GM23338 (cell line): Measurements from ENCODE around the gene ANKFY1. TPM values are rescaled to one million over a fixed set of nuclear protein-coding genes. Genes with fewer than 3 reads are reported as not detected.

Experiments
- ATAC-seq: fragments of 200-7000 bp; cut with Tn5 transposase; 3 replicates; pipeline ENCODE4 v1.9.1; 2020
- DNase-seq: peaks from one replicate; pipeline ENCODE4 v3.0.0-alpha.2; 2015; ENCODE audit warnings: low spot score
- H2AFZ ChIP-seq: fragments of 200-600 bp; sonication (generic); 2 replicates; pipeline ENCODE4 v1.8.0; 2016; ENCODE audit warnings: antibody characterized with exemption, mild to moderate bottlenecking, moderate library complexity
- H3F3A ChIP-seq: fragments of 200-600 bp; sonication (generic); replicated peaks from 2 replicates; pipeline ENCODE4 v1.8.0; 2017; ENCODE audit warnings: antibody characterized with exemption, mixed run types, low read depth
- H3K27ac ChIP-seq: fragments of 200-600 bp; sonication (generic); 2 replicates; pipeline ENCODE4 v1.6.1; 2016; ENCODE audit warnings: low read depth
- H3K27me3 ChIP-seq: fragments of 200-600 bp; sonication (generic); 2 replicates; pipeline ENCODE4 v1.8.0; 2016; ENCODE audit warnings: mild to moderate bottlenecking, mixed run types, moderate library complexity; ENCODE audit not compliant: insufficient read depth
- H3K36me3 ChIP-seq: fragments of 200-600 bp; sonication (generic); 2 replicates; pipeline ENCODE4 v1.8.0; 2016; ENCODE audit warnings: mild to moderate bottlenecking; ENCODE audit not compliant: insufficient read depth
- H3K4me1 ChIP-seq: fragments of 200-600 bp; sonication (generic); 2 replicates; pipeline ENCODE4 v1.8.0; 2016; ENCODE audit warnings: mild to moderate bottlenecking, moderate library complexity; ENCODE audit not compliant: insufficient read depth
- H3K4me2 ChIP-seq: fragments of 200-600 bp; sonication (generic); 2 replicates; pipeline ENCODE4 v1.7.1; 2017; ENCODE audit warnings: mixed run types
- H3K4me3 ChIP-seq: fragments of 200-600 bp; sonication (generic); 2 replicates; pipeline ENCODE4 v1.6.1; 2016; ENCODE audit warnings: mixed run types
- H3K79me2 ChIP-seq: fragments of 200-600 bp; sonication (generic); replicated peaks from 2 replicates; pipeline ENCODE4 v1.8.0; 2017; ENCODE audit warnings: mild to moderate bottlenecking; ENCODE audit not compliant: insufficient read depth
- H3K9me2 ChIP-seq: fragments of 200-600 bp; sonication (generic); 2 replicates; pipeline ENCODE4 v1.8.0; 2017; ENCODE audit not compliant: insufficient read depth
- H4K20me1 ChIP-seq: fragments of 200-600 bp; sonication (generic); replicated peaks from 2 replicates; pipeline ENCODE4 v1.8.0; 2017; ENCODE audit warnings: mild to moderate bottlenecking; ENCODE audit not compliant: insufficient read depth
- H3K27ac Mint-ChIP-seq: 2 replicates; pipeline ENCODE4 v1.8.0; 2020; ENCODE audit warnings: inconsistent platforms, mild to moderate bottlenecking, moderate library complexity, mixed read lengths
- H3K27me3 Mint-ChIP-seq: 3 replicates; pipeline ENCODE4 v1.8.0; 2022; ENCODE audit warnings: low read depth, mild to moderate bottlenecking, moderate library complexity, mixed read lengths, inconsistent platforms; ENCODE audit not compliant: insufficient read depth, poor library complexity
- H3K36me3 Mint-ChIP-seq: 3 replicates; pipeline ENCODE4 v1.8.0; 2021; ENCODE audit warnings: low read depth, mild to moderate bottlenecking, inconsistent platforms, moderate library complexity, mixed read lengths
- H3K4me1 Mint-ChIP-seq: 3 replicates; pipeline ENCODE4 v1.8.0; 2020; ENCODE audit warnings: mild to moderate bottlenecking, inconsistent platforms, mixed read lengths
- H3K4me3 Mint-ChIP-seq: 3 replicates; pipeline ENCODE4 v1.8.0; 2021; ENCODE audit warnings: moderate library complexity, mild to moderate bottlenecking, inconsistent platforms, mixed read lengths
- H3K9me3 Mint-ChIP-seq: 3 replicates; pipeline ENCODE4 v1.8.0; 2020; ENCODE audit warnings: moderate library complexity, mild to moderate bottlenecking, inconsistent platforms, mixed read lengths
- CREB1 ChIP-seq: fragments of 250-450 bp; sonication (Bioruptor Pico); IDR thresholded peaks from 2 replicates; pipeline ENCODE4 v1.5.0; 2020; ENCODE audit warnings: low read depth, mild to moderate bottlenecking, moderate library complexity
- EZH2 ChIP-seq: fragments of 200-600 bp; sonication (generic); IDR thresholded peaks from one replicate; pipeline ENCODE4 v1.8.0; 2017; ENCODE audit warnings: antibody characterized with exemption, mild to moderate bottlenecking, low read depth; ENCODE audit not compliant: unreplicated experiment
- EZH2phosphoT487 ChIP-seq: fragments of 200-600 bp; sonication (generic); IDR thresholded peaks from one replicate; pipeline ENCODE4 v1.8.1; 2018; ENCODE audit warnings: antibody characterized with exemption; ENCODE audit not compliant: unreplicated experiment
- JUNB ChIP-seq: IDR thresholded peaks from one replicate; pipeline ENCODE4 v1.6.1; 2016; ENCODE audit warnings: antibody characterized with exemption; ENCODE audit not compliant: unreplicated experiment
- NANOG ChIP-seq: IDR thresholded peaks from 2 replicates; pipeline ENCODE4 v1.6.1; 2016; ENCODE audit warnings: antibody characterized with exemption, borderline replicate concordance
- POLR2AphosphoS5 ChIP-seq: IDR thresholded peaks from 2 replicates; pipeline ENCODE4 v1.6.1; 2016; ENCODE audit warnings: antibody characterized with exemption, low read depth
- STAT1 ChIP-seq: IDR thresholded peaks from one replicate; pipeline ENCODE4 v1.6.1; 2016; ENCODE audit warnings: antibody characterized with exemption; ENCODE audit not compliant: unreplicated experiment
- ZNF114 ChIP-seq: fragments of 250-450 bp; sonication (Bioruptor Pico); IDR thresholded peaks from 2 replicates; pipeline ENCODE4 v1.5.0; 2020; ENCODE audit warnings: mild to moderate bottlenecking, moderate library complexity
- ZNF331 ChIP-seq: fragments of 250-450 bp; sonication (Bioruptor Pico); IDR thresholded peaks from 2 replicates; pipeline ENCODE4 v1.5.0; 2020; ENCODE audit warnings: low read depth, mild to moderate bottlenecking, moderate library complexity
- polyA plus RNA-seq: library from polyadenylated mRNA; unstranded; fragments of >200 nt; fragmentation: Nextera tagmentation; extraction: Ambion mirVana; gene quantifications from 2 replicates; pipeline ENCODE4 v1.2.1, GENCODE V29; 2016
- total RNA-seq: library from RNA; depleted of rRNA; stranded (reverse); fragments of >200 nt; shearing (Covaris generic); gene quantifications from 2 replicates; pipeline ENCODE4 v1.2.3, GENCODE V29; 2014
- TF ChIP-seq, protein P1 (sequence below): IDR thresholded peaks from one replicate; pipeline ENCODE4 v1.6.1; 2018; ENCODE audit warnings: antibody characterized with exemption; ENCODE audit not compliant: unreplicated experiment
- TF ChIP-seq, protein P2 (sequence below), 2 experiments: fragments of 200-600 bp in 1 of 2; sonication (generic) in 1 of 2; conservative IDR thresholded peaks; 2 replicates each; pipeline versions ENCODE4 v1.5.1 to v1.6.1; 2016 to 2017; ENCODE audit warnings: antibody characterized with exemption in 2 of 2, low read depth in 2 of 2, mild to moderate bottlenecking in 2 of 2, moderate library complexity in 1 of 2
- TF ChIP-seq, protein P3 (sequence below): IDR thresholded peaks from 2 replicates; pipeline ENCODE4 v1.6.1; 2016; ENCODE audit warnings: antibody characterized with exemption

ANKFY1 gene
- total and polyA plus RNA-seq, 2 experiments from 2014 or later = 12.9 to 44.4 TPM

DNA sequence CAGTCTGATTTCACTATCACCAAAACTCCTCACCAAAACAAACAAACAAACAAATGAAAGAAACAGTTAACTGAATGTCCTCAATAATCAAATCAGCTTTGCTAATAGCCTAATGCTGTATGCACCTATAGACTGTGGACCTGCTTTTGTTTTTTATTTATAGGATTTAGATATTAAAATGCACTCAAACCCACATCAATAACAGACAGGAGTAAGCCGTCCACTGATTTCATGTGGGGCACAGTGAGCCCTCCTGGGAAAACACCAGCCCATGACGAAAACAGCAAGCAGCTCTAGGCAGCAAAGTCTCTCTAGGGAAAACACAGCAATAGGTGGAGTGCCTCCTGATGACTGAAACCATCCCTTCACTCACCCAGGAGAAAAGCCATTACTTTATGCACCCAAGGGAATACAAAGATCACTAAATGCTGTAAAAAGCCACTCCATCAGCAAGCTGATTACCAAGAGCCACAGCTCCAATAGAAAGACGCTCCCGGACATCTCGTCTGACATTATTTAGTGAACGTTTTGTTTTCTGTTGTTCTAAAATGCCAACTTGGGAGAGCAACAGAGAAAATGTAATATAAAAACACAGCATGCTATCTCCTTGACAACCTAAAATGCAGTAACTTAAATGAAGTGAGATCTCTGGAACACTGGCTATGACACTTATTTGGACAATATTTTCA lies 47.8 kb downstream of the ANKFY1 start:
- Histone ChIP-seq H3F3A (no peaks in the 10 kb centered on the region; the same call in 1 of the 2 replicates), H3K9me2 (no peaks in the 10 kb centered on the region), H3K4me2 (no peak overlapping the region), H2AFZ (no peak overlapping the region), H4K20me1 (peaks cover 3% of the 10 kb centered on the region), H3K27me3 (no peaks in the 10 kb centered on the region), H3K36me3 (0 out of 2 replicates have a peak, but pooled peaks cover 3% of the 10 kb centered on the region), H3K79me2 (peaks cover 41% of the 10 kb centered on the region), H3K27ac (peak overlapping the region; percentile 32; the same call in 1 of the 2 replicates), H3K4me3 (no peak overlapping the region), H3K4me1 (no peaks in the 10 kb centered on the region)
- Mint-ChIP-seq H3K36me3 (peaks cover 22% of the 10 kb centered on the region; the same call in 2 of the 3 replicates), H3K27ac (peak overlapping the region; percentile 34), H3K4me1 (peaks cover 4% of the 10 kb centered on the region; the same call in 1 of the 3 replicates), H3K4me3 (no peak overlapping the region), H3K9me3 (no peaks in the 10 kb centered on the region), H3K27me3 (no peaks in the 10 kb centered on the region)
- peak; percentile 60 for ATAC-seq
- DNase-seq = no peak
- TF ChIP-seq NANOG (no peak), EZH2 (no peak), ZNF114 (CRISPR knock-in tag) (no peak), ZNF331 (no peak), CREB1 (CRISPR knock-in tag) (no peak), POLR2AphosphoS5 (no peak)
- TF ChIP-seq, protein P1, sequence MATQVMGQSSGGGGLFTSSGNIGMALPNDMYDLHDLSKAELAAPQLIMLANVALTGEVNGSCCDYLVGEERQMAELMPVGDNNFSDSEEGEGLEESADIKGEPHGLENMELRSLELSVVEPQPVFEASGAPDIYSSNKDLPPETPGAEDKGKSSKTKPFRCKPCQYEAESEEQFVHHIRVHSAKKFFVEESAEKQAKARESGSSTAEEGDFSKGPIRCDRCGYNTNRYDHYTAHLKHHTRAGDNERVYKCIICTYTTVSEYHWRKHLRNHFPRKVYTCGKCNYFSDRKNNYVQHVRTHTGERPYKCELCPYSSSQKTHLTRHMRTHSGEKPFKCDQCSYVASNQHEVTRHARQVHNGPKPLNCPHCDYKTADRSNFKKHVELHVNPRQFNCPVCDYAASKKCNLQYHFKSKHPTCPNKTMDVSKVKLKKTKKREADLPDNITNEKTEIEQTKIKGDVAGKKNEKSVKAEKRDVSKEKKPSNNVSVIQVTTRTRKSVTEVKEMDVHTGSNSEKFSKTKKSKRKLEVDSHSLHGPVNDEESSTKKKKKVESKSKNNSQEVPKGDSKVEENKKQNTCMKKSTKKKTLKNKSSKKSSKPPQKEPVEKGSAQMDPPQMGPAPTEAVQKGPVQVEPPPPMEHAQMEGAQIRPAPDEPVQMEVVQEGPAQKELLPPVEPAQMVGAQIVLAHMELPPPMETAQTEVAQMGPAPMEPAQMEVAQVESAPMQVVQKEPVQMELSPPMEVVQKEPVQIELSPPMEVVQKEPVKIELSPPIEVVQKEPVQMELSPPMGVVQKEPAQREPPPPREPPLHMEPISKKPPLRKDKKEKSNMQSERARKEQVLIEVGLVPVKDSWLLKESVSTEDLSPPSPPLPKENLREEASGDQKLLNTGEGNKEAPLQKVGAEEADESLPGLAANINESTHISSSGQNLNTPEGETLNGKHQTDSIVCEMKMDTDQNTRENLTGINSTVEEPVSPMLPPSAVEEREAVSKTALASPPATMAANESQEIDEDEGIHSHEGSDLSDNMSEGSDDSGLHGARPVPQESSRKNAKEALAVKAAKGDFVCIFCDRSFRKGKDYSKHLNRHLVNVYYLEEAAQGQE = no peak

DNA sequence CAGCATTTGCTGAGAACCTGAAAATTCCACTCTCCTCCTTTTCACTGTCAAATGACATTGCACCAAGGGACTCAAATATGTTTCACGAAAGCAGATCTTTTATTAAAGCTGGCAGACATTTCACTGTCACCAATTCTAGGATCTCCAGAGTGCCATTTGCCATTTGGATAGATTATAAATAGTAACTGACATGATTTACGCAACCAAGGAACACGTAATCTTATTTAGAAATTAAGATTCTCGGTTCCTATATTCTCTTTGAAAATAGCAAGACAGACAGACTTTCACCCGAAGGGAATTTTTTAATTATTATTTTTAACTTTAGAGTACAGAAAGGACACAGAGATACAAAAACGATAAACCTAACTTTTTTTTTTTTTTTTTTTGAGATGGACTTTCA lies 49.6 kb downstream of the ANKFY1 start:
- Mint-ChIP-seq H3K27me3 (no peaks in the 10 kb centered on the region), H3K4me3 (no peak overlapping the region), H3K27ac (no peak overlapping the region), H3K9me3 (no peaks in the 10 kb centered on the region), H3K36me3 (peaks cover 31% of the 10 kb centered on the region), H3K4me1 (peaks cover 4% of the 10 kb centered on the region; the same call in 1 of the 3 replicates)
- H2AFZ ChIP-seq = no peak overlapping the region
- H3K36me3 ChIP-seq = peaks cover 10% of the 10 kb centered on the region; the same call in 1 of the 2 replicates
- ATAC-seq (no peak), DNase-seq (no peak)
- H3F3A ChIP-seq = no peaks in the 10 kb centered on the region; the same call in 1 of the 2 replicates
- no peak overlapping the region for H3K27ac ChIP-seq
- peaks cover 42% of the 10 kb centered on the region for H3K79me2 ChIP-seq
- no peaks in the 10 kb centered on the region for H3K27me3 ChIP-seq
- H3K4me3 ChIP-seq = no peak overlapping the region
- no peaks in the 10 kb centered on the region for H3K9me2 ChIP-seq
- H4K20me1 ChIP-seq = peaks cover 13% of the 10 kb centered on the region
- no peaks in the 10 kb centered on the region for H3K4me1 ChIP-seq
- H3K4me2 ChIP-seq = no peak overlapping the region
- TF ChIP-seq NANOG (no peak), JUNB (no peak), ZNF114 (CRISPR knock-in tag) (no peak), POLR2AphosphoS5 (no peak), ZNF331 (no peak), CREB1 (CRISPR knock-in tag) (no peak), EZH2phosphoT487 (no peak), STAT1 (no peak), EZH2 (no peak)
- TF ChIP-seq, protein P1 = no peak
- TF ChIP-seq, protein P2, sequence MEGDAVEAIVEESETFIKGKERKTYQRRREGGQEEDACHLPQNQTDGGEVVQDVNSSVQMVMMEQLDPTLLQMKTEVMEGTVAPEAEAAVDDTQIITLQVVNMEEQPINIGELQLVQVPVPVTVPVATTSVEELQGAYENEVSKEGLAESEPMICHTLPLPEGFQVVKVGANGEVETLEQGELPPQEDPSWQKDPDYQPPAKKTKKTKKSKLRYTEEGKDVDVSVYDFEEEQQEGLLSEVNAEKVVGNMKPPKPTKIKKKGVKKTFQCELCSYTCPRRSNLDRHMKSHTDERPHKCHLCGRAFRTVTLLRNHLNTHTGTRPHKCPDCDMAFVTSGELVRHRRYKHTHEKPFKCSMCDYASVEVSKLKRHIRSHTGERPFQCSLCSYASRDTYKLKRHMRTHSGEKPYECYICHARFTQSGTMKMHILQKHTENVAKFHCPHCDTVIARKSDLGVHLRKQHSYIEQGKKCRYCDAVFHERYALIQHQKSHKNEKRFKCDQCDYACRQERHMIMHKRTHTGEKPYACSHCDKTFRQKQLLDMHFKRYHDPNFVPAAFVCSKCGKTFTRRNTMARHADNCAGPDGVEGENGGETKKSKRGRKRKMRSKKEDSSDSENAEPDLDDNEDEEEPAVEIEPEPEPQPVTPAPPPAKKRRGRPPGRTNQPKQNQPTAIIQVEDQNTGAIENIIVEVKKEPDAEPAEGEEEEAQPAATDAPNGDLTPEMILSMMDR (conservative IDR thresholded peaks at IDR 0.05; ENCODE audit: low read depth in 2 of 2) = no peak
- TF ChIP-seq, protein P3, sequence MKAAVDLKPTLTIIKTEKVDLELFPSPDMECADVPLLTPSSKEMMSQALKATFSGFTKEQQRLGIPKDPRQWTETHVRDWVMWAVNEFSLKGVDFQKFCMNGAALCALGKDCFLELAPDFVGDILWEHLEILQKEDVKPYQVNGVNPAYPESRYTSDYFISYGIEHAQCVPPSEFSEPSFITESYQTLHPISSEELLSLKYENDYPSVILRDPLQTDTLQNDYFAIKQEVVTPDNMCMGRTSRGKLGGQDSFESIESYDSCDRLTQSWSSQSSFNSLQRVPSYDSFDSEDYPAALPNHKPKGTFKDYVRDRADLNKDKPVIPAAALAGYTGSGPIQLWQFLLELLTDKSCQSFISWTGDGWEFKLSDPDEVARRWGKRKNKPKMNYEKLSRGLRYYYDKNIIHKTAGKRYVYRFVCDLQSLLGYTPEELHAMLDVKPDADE = no peak
